ENCODE data around the gene NPW.

Gene NPW

GRCh38 chr16:1984347-1985225 is 35.0 kb upstream of the NPW start:
- DNase-seq, result no peak

- no peak for DNase-seq
Measured at GRCh38 chr16:1985466-1986150, 34.0 kb upstream of the NPW start.

GRCh38 chr16:1987198-1987597 is 32.4 kb upstream of the NPW start:
- no peak for DNase-seq

GRCh38 chr16:1989209-1990100 is 30.1 kb upstream of the NPW start, which contains the start of gene SYNGR3:
SYNGR3 (plus strand) TSS chr16:1989970; CDS start chr16:1990103, 133 bp downstream.
- no peak for DNase-seq

- DNase-seq, result no peak
Measured at GRCh38 chr16:1990101-1990350, 29.6 kb upstream of the NPW start.

GRCh38 chr16:1990351-1991134 is 29.0 kb upstream of the NPW start:
- DNase-seq, result peak in 1 of 2 donors; percentile 42

- DNase-seq, result peak; percentile 41 to 43
Measured at GRCh38 chr16:1991135-1991551, 28.4 kb upstream of the NPW start.

GRCh38 chr16:1991588-1991947 is 28.0 kb upstream of the NPW start:
- no peak for DNase-seq

GRCh38 chr16:1991948-1992703 is 27.5 kb upstream of the NPW start:
- peak; percentile 97 to 98 for DNase-seq

- DNase-seq, result no peak
Measured at GRCh38 chr16:1992704-1993317, 26.8 kb upstream of the NPW start.

GRCh38 chr16:1993731-1994131 is 25.9 kb upstream of the NPW start:
- DNase-seq, result no peak

GRCh38 chr16:1997494-1998359 is 21.9 kb upstream of the NPW start:
- DNase-seq, result no peak

GRCh38 chr16:1998360-1998835 is 21.2 kb upstream of the NPW start:
- DNase-seq, result no peak

GRCh38 chr16:1998852-1999801 is 20.5 kb upstream of the NPW start:
- DNase-seq, result no peak

- DNase-seq, result no peak
Measured at GRCh38 chr16:1999866-2000514, 19.6 kb upstream of the NPW start.

- no peak for DNase-seq
Measured at GRCh38 chr16:2001035-2001434, 18.6 kb upstream of the NPW start.

- no peak for DNase-seq
Measured at GRCh38 chr16:2001456-2002355, 17.9 kb upstream of the NPW start.

Measured in stimulated activated CD4-positive, alpha-beta T cell treated with anti-CD3 and anti-CD28 coated beads, Interleukin-2, amount 100 ng/mL, for 24 hours (primary cell).